HG03457 (cell line): Measurements from ENCODE around the gene PAFAH2.

Experiments used
- ATAC-seq: cut with Tn5 transposase; IDR thresholded peaks from one replicate; pipeline ENCODE4 v1.9.1; 2021; ENCODE audit warnings: moderate number of reproducible peaks; ENCODE audit not compliant: unreplicated experiment

Gene PAFAH2

GRCh38 chr1:26015358-26015757 lies 17.5 kb upstream of the PAFAH2 start:
- no peak for ATAC-seq

GRCh38 chr1:26014179-26014578 lies 16.3 kb upstream of the PAFAH2 start:
- ATAC-seq = no peak

- no peak for ATAC-seq
Observed at GRCh38 chr1:26012864-26013263, 15.0 kb upstream of the PAFAH2 start.

GRCh38 chr1:26010825-26011224 lies 13.0 kb upstream of the PAFAH2 start:
- ATAC-seq = no peak

- no peak for ATAC-seq
Observed at GRCh38 chr1:26009796-26010447, 12.1 kb upstream of the PAFAH2 start.

- ATAC-seq = no peak
Observed at GRCh38 chr1:26006710-26007109, 8.8 kb upstream of the PAFAH2 start.

GRCh38 chr1:26005434-26006105 lies 7.7 kb upstream of the PAFAH2 start:
- no peak for ATAC-seq

GRCh38 chr1:26003756-26004155 lies 5.9 kb upstream of the PAFAH2 start:
- ATAC-seq = no peak

GRCh38 chr1:26003262-26003661 lies 5.4 kb upstream of the PAFAH2 start:
- ATAC-seq = no peak

- no peak for ATAC-seq
Observed at GRCh38 chr1:25999041-25999800, 1.4 kb upstream of the PAFAH2 start.

- ATAC-seq = no peak
Observed at GRCh38 chr1:25996966-25997827, 666 bp downstream of the PAFAH2 start.

GRCh38 chr1:25994402-25995150 lies 3.3 kb downstream of the PAFAH2 start:
- no peak for ATAC-seq

- no peak for ATAC-seq
Observed at GRCh38 chr1:25993197-25993951, 4.5 kb downstream of the PAFAH2 start.

- ATAC-seq = no peak
Observed at GRCh38 chr1:25992689-25993171, 5.1 kb downstream of the PAFAH2 start.

- ATAC-seq = no peak
Observed at GRCh38 chr1:25991937-25992688, 5.8 kb downstream of the PAFAH2 start.

- ATAC-seq = no peak
Observed at GRCh38 chr1:25990702-25991395, 7.0 kb downstream of the PAFAH2 start.

GRCh38 chr1:25990251-25990650 lies 7.6 kb downstream of the PAFAH2 start:
- no peak for ATAC-seq
